ENCODE data around the gene CLASRP. TPM values are rescaled to one million over a fixed set of nuclear protein-coding genes. Genes with fewer than 3 reads are reported as not detected.

CLASRP gene
- total and polyA plus RNA-seq, 5 donors from 2014 or later: 3.9 to 189 (median 4.8) TPM

DNA sequence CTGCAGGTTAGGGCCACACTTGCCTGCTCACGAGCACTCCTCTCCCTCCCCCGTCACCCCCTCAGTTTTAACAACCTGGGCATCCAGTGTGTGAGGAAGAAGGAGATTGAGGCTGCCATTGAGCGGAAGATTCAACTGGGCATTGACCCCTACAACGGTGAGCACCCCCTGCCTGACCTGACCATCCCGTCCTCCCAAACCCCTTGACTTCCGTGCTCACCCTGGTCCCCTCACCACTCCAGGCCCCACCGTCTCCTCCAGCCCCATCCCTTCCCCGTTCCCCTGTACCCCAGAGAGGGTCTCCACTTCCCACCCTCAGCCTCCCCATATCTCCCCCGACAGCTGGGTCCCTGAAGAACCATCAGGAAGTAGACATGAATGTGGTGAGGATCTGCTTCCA is 13.6 kb upstream of the CLASRP start:
- Histone ChIP-seq H3K4me1 (ENCODE audit: control insufficient read depth, insufficient read depth, low read length, poor library complexity, severe bottlenecking) (no peaks in the 10 kb centered on the region), H3K9me3 (ENCODE audit: control insufficient read depth in 2 of 2, low read length in 2 of 2) (no peaks in the 10 kb centered on the region), H3K27ac (ENCODE audit: insufficient read depth, low read length, poor library complexity, severe bottlenecking) (no peak overlapping the region), H3K27me3 (ENCODE audit: control insufficient read depth, insufficient read depth, low read length) (no peaks in the 10 kb centered on the region), H3K4me3 (ENCODE audit: low read depth, low read length) (no peak overlapping the region), H3K36me3 (ENCODE audit: control insufficient read depth, insufficient read depth, low read length) (peaks cover 21% of the 10 kb centered on the region)
- no peak for ATAC-seq (ENCODE audit: low read depth in 2 of 2)
- H3K27me3 Mint-ChIP-seq: no peaks in the 10 kb centered on the region
- H3K4me3 Mint-ChIP-seq: no peak overlapping the region
- no peak for DNase-seq
- peaks cover 10% of the 10 kb centered on the region for H3K36me3 Mint-ChIP-seq
- H3K4me1 Mint-ChIP-seq: peaks cover 0 to 2% (median 0%) of the 10 kb centered on the region in 4 donors
- no peaks in the 10 kb centered on the region for H3K9me3 Mint-ChIP-seq
- H3K27ac Mint-ChIP-seq: no peak overlapping the region

DNA sequence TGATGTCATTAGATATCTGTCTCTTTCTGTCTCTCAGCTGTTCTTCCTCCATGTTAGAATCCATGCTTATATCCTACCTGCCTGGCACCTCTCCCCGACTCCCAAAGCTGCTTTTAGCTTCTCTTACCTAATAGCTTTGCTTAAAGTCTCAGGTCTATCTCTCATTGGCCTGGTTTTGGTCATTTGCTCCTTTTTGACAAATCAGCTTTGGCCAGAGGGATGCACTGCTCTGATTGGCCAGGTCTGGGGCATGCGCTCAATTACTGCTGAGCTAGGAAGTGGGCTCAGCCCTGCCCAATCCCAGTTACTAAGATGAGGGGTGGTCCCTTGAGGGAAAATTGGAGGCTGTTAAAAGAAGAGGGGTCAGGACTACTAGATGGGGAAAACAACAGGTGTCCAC is 11.5 kb upstream of the CLASRP start:
- H3K4me1 Mint-ChIP-seq: peaks cover 0 to 2% (median 0%) of the 10 kb centered on the region in 4 donors
- H3K27me3 ChIP-seq (ENCODE audit: control insufficient read depth, insufficient read depth, low read length): no peaks in the 10 kb centered on the region
- H3K36me3 Mint-ChIP-seq: peaks cover 13% of the 10 kb centered on the region
- no peak overlapping the region for H3K27ac ChIP-seq (ENCODE audit: insufficient read depth, low read length, poor library complexity, severe bottlenecking)
- H3K27ac Mint-ChIP-seq: peak overlapping the region in 1 of 3 donors; percentile 54
- H3K27me3 Mint-ChIP-seq: no peaks in the 10 kb centered on the region
- H3K4me1 ChIP-seq (ENCODE audit: control insufficient read depth, insufficient read depth, low read length, poor library complexity, severe bottlenecking): no peaks in the 10 kb centered on the region
- H3K4me3 ChIP-seq (ENCODE audit: low read depth, low read length): no peak overlapping the region
- H3K36me3 ChIP-seq (ENCODE audit: control insufficient read depth, insufficient read depth, low read length): peaks cover 28% of the 10 kb centered on the region
- no peak for ATAC-seq (ENCODE audit: low read depth in 2 of 2)
- H3K4me3 Mint-ChIP-seq: no peak overlapping the region
- H3K9me3 ChIP-seq (ENCODE audit: control insufficient read depth in 2 of 2, low read length in 2 of 2): no peaks in the 10 kb centered on the region
- H3K9me3 Mint-ChIP-seq: no peaks in the 10 kb centered on the region
- DNase-seq: no peak

DNA sequence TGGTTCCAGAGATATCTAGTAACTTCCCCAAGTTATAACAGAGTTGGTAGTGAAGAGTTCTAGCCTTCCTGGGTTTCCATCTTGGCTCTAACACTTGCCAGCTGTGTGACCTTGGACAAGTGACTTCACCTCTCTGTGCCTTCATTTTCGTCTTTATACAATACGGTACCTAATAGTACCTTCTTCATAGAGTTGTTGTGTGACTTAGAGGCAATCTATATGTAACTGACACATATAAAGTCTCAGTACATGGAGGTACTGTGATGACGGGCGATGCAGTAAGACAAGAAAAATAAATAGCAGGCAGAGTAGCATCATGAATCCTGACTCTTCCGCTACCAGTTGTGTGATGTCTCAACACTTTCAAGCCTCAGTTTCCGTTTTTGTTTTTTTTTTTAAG is 8.0 kb upstream of the CLASRP start:
- Mint-ChIP-seq H3K9me3 (no peaks in the 10 kb centered on the region), H3K27ac (no peak overlapping the region), H3K4me3 (no peak overlapping the region), H3K27me3 (no peaks in the 10 kb centered on the region), H3K36me3 (peaks cover 12% of the 10 kb centered on the region), H3K4me1 (peaks cover 0 to 2% (median 0%) of the 10 kb centered on the region in 4 donors)
- DNase-seq (no peak), ATAC-seq (ENCODE audit: low read depth in 2 of 2) (no peak)
- no peaks in the 10 kb centered on the region for H3K4me1 ChIP-seq (ENCODE audit: control insufficient read depth, insufficient read depth, low read length, poor library complexity, severe bottlenecking)
- H3K9me3 ChIP-seq (ENCODE audit: control insufficient read depth in 2 of 2, low read length in 2 of 2): no peaks in the 10 kb centered on the region
- no peak overlapping the region for H3K27ac ChIP-seq (ENCODE audit: insufficient read depth, low read length, poor library complexity, severe bottlenecking)
- peaks cover 39% of the 10 kb centered on the region for H3K36me3 ChIP-seq (ENCODE audit: control insufficient read depth, insufficient read depth, low read length)
- no peak overlapping the region for H3K4me3 ChIP-seq (ENCODE audit: low read depth, low read length)
- H3K27me3 ChIP-seq (ENCODE audit: control insufficient read depth, insufficient read depth, low read length): no peaks in the 10 kb centered on the region

DNA sequence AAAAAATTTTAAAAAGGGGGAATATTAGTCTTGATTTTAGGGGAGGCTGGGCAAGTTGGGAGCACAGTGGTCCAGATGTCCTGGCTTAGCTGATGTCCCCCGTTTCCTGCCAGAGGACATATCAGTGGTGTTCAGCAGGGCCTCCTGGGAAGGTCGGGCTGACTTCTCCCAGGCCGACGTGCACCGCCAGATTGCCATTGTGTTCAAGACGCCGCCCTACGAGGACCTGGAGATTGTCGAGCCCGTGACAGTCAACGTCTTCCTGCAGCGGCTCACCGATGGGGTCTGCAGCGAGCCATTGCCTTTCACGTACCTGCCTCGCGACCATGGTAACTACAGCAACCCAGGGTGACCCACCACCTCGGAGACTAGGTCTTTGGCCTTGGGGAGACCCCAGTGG is 6.4 kb upstream of the CLASRP start:
- H3K27ac ChIP-seq (ENCODE audit: insufficient read depth, low read length, poor library complexity, severe bottlenecking): no peak overlapping the region

DNA sequence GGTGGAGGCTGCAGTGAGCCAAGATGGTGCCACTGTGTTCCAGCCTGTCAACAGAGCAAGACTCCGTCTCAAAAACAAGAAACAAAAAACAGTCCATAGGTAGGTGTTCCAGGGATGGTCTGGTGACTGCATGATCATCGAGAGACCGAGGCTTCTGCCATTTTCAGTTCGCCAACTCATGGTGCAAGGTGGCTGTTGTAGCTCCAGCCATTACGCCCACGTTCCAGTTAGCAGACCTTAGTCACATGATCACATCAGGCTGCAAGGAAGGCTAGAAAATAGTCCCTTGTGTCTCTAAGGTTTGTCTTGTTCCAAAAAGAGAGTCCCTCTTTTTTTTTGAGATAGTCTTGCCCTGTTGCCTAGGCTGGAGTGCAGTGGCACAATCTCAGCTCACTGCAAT is 3.1 kb upstream of the CLASRP start:
- H3K4me3 Mint-ChIP-seq: no peak overlapping the region
- H3K36me3 Mint-ChIP-seq: peaks cover 16% of the 10 kb centered on the region
- H3K9me3 Mint-ChIP-seq: no peaks in the 10 kb centered on the region
- peaks cover 0 to 18% (median 11%) of the 10 kb centered on the region in 4 donors for H3K4me1 Mint-ChIP-seq
- H3K27ac Mint-ChIP-seq: no peak overlapping the region
- H3K27ac ChIP-seq (ENCODE audit: insufficient read depth, low read length, poor library complexity, severe bottlenecking): no peak overlapping the region
- no peak overlapping the region for H3K4me3 ChIP-seq (ENCODE audit: low read depth, low read length)
- no peaks in the 10 kb centered on the region for H3K9me3 ChIP-seq (ENCODE audit: control insufficient read depth in 2 of 2, low read length in 2 of 2)
- ATAC-seq (ENCODE audit: low read depth in 2 of 2): no peak
- peaks cover 14% of the 10 kb centered on the region for H3K4me1 ChIP-seq (ENCODE audit: control insufficient read depth, insufficient read depth, low read length, poor library complexity, severe bottlenecking)
- no peak for DNase-seq
- no peaks in the 10 kb centered on the region for H3K27me3 ChIP-seq (ENCODE audit: control insufficient read depth, insufficient read depth, low read length)
- no peaks in the 10 kb centered on the region for H3K27me3 Mint-ChIP-seq
- peaks cover 22% of the 10 kb centered on the region for H3K36me3 ChIP-seq (ENCODE audit: control insufficient read depth, insufficient read depth, low read length)

More for the DNA sequence above, 6.4 kb upstream of the CLASRP start:
- H3K4me3 Mint-ChIP-seq: no peak overlapping the region
- peaks cover 39% of the 10 kb centered on the region for H3K36me3 ChIP-seq (ENCODE audit: control insufficient read depth, insufficient read depth, low read length)
- no peak overlapping the region for H3K27ac Mint-ChIP-seq
- DNase-seq: no peak
- H3K36me3 Mint-ChIP-seq: peaks cover 8% of the 10 kb centered on the region
- H3K4me1 Mint-ChIP-seq: no peaks in the 10 kb centered on the region
- no peaks in the 10 kb centered on the region for H3K9me3 ChIP-seq (ENCODE audit: control insufficient read depth in 2 of 2, low read length in 2 of 2)
- H3K4me1 ChIP-seq (ENCODE audit: control insufficient read depth, insufficient read depth, low read length, poor library complexity, severe bottlenecking): no peaks in the 10 kb centered on the region
- H3K27me3 ChIP-seq (ENCODE audit: control insufficient read depth, insufficient read depth, low read length): no peaks in the 10 kb centered on the region
- H3K4me3 ChIP-seq (ENCODE audit: low read depth, low read length): no peak overlapping the region
- ATAC-seq (ENCODE audit: low read depth in 2 of 2): no peak
- no peaks in the 10 kb centered on the region for H3K27me3 Mint-ChIP-seq
- no peaks in the 10 kb centered on the region for H3K9me3 Mint-ChIP-seq

DNA sequence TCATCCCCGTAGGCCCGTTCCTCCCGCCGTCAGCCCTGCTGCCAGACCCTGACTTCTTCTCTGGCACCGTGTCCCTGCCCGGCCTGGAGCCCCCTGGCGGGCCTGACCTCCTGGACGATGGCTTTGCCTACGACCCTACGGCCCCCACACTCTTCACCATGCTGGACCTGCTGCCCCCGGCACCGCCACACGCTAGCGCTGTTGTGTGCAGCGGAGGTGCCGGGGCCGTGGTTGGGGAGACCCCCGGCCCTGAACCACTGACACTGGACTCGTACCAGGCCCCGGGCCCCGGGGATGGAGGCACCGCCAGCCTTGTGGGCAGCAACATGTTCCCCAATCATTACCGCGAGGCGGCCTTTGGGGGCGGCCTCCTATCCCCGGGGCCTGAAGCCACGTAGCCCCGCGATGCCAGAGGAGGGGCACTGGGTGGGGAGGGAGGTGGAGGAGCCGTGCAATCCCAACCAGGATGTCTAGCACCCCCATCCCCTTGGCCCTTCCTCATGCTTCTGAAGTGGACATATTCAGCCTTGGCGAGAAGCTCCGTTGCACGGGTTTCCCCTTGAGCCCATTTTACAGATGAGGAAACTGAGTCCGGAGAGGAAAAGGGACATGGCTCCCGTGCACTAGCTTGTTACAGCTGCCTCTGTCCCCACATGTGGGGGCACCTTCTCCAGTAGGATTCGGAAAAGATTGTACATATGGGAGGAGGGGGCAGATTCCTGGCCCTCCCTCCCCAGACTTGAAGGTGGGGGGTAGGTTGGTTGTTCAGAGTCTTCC is 1.3 kb upstream of the CLASRP start:
- H3K27me3 Mint-ChIP-seq: no peaks in the 10 kb centered on the region
- DNase-seq: no peak
- Histone ChIP-seq H3K36me3 (ENCODE audit: control insufficient read depth, insufficient read depth, low read length) (peaks cover 30% of the 10 kb centered on the region), H3K27me3 (ENCODE audit: control insufficient read depth, insufficient read depth, low read length) (no peaks in the 10 kb centered on the region), H3K4me1 (ENCODE audit: control insufficient read depth, insufficient read depth, low read length, poor library complexity, severe bottlenecking) (peaks cover 25% of the 10 kb centered on the region), H3K9me3 (ENCODE audit: control insufficient read depth in 2 of 2, low read length in 2 of 2) (no peaks in the 10 kb centered on the region), H3K4me3 (ENCODE audit: low read depth, low read length) (no peak overlapping the region), H3K27ac (ENCODE audit: insufficient read depth, low read length, poor library complexity, severe bottlenecking) (no peak overlapping the region)
- H3K27ac Mint-ChIP-seq: peak overlapping the region in 2 of 3 donors; percentile 84 to 99
- peaks cover 0 to 33% (median 22%) of the 10 kb centered on the region in 4 donors for H3K4me1 Mint-ChIP-seq
- H3K9me3 Mint-ChIP-seq: no peaks in the 10 kb centered on the region
- no peak for ATAC-seq (ENCODE audit: low read depth in 2 of 2)
- peak overlapping the region in 3 of 4 donors; percentile 54 to 67 (median 59) for H3K4me3 Mint-ChIP-seq
- peaks cover 25% of the 10 kb centered on the region for H3K36me3 Mint-ChIP-seq

DNA sequence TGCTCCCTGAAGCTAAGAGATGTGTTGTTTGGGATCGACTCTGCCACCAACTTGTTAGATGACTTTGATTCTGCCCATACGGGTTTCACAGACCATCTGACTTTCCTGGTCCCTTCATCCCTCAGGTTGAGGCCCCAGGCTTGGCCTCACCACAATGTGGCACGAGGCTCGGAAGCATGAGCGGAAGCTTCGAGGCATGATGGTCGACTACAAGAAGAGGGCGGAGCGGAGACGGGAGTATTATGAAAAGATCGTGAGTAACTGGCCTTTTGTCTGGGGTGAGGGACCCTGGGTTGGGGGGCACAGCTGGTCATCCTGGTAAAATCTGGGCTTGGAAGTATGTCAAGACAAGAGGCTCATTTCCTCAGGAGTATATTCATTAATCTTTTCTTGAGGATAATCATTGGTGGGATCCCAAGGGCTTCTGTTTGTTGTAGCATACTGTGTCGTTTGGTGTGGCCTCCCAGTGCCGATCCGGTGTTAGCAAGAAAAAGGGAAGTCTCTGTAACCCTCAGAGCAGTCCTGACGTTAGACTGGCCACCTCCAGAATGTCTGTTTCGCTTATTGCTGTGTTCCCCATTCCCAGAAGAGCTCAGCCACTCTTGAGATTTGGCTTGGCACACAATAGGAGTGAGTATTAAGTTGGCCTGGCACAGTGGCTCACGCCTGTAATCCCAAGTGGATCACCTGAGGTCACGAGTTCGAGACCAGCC is 1.4 kb downstream of the CLASRP start:
- Histone ChIP-seq H3K4me1 (ENCODE audit: control insufficient read depth, insufficient read depth, low read length, poor library complexity, severe bottlenecking) (peaks cover 25% of the 10 kb centered on the region), H3K27me3 (ENCODE audit: control insufficient read depth, insufficient read depth, low read length) (no peaks in the 10 kb centered on the region), H3K9me3 (ENCODE audit: control insufficient read depth in 2 of 2, low read length in 2 of 2) (no peaks in the 10 kb centered on the region), H3K27ac (ENCODE audit: insufficient read depth, low read length, poor library complexity, severe bottlenecking) (no peak overlapping the region), H3K36me3 (ENCODE audit: control insufficient read depth, insufficient read depth, low read length) (peaks cover 45% of the 10 kb centered on the region), H3K4me3 (ENCODE audit: low read depth, low read length) (peak overlapping the region; percentile 86)
- peak overlapping the region; percentile 91 to 99 (median 97) for H3K4me3 Mint-ChIP-seq
- H3K4me1 Mint-ChIP-seq: peaks cover 0 to 45% (median 26%) of the 10 kb centered on the region in 4 donors
- ATAC-seq (ENCODE audit: low read depth in 2 of 2): no peak
- H3K27ac Mint-ChIP-seq: peak overlapping the region; percentile 74 to 99 (median 96)
- no peaks in the 10 kb centered on the region for H3K27me3 Mint-ChIP-seq
- H3K36me3 Mint-ChIP-seq: peaks cover 24% of the 10 kb centered on the region
- no peaks in the 10 kb centered on the region for H3K9me3 Mint-ChIP-seq
- DNase-seq: no peak

Measured in CD4-positive, CD25-positive, alpha-beta regulatory T cell (primary cell).